CD1c-positive myeloid dendritic cell (primary cell): ENCODE data around the gene EMC6.

Experiments used
- DNase-seq: peaks from one replicate; pipeline ENCODE4 v3.0.0-alpha.2; 2016; ENCODE audit errors: extremely low spot score

Gene EMC6

GRCh38 chr17:3708366-3708765 is 39.8 kb downstream of the EMC6 start:
- no peak for DNase-seq

- peak; percentile 92 for DNase-seq
Observed at GRCh38 chr17:3710951-3711383, 42.4 kb downstream of the EMC6 start.

- DNase-seq = no peak
Observed at GRCh38 chr17:3712811-3713463, 44.3 kb downstream of the EMC6 start.

- no peak for DNase-seq
Observed at GRCh38 chr17:3715296-3715695, 46.7 kb downstream of the EMC6 start.

- DNase-seq = peak; percentile 57
Observed at GRCh38 chr17:3718201-3718600, 49.6 kb downstream of the EMC6 start.

- no peak for DNase-seq
Observed at GRCh38 chr17:3719265-3719664, 50.7 kb downstream of the EMC6 start.
